OCI-LY7 (cell line): ENCODE results near the gene AUTS2.

Experiments used
- EZH2phosphoT487 ChIP-seq: fragments of 200-600 bp; sonication (generic); IDR thresholded peaks from 2 replicates; pipeline ENCODE4 v1.6.1; 2018; ENCODE audit warnings: low read depth, borderline replicate concordance, mild to moderate bottlenecking, mixed run types, antibody characterized with exemption, low read length, moderate library complexity, mixed read lengths
- TF ChIP-seq, protein P1 (sequence below): fragments of 200-600 bp; sonication (generic); conservative IDR thresholded peaks from 2 replicates; pipeline ENCODE4 v1.5.1; 2014; ENCODE audit warnings: mild to moderate bottlenecking, antibody characterized with exemption, low read length, moderate library complexity, mixed read lengths

DNA sequence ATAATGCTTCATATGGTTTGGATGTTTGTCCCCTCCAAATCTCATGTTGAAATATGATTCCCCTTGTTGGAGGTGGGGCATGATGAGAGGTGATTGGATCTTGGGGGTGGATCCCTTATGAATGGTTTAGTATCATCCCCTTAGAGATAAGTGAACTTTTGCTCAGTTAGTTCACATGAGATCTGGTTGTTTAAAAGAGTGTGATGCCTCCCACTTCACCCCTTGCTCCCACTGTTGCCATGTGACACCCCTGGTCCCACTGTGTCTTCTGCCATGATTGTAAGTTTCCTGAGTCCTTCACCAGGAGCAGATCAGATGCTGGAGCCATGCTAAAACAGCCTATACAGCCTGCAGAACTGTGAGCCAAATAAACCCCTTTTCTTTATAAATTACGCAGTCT, 13.1 kb upstream of the AUTS2 start:
- TF ChIP-seq, protein P1, sequence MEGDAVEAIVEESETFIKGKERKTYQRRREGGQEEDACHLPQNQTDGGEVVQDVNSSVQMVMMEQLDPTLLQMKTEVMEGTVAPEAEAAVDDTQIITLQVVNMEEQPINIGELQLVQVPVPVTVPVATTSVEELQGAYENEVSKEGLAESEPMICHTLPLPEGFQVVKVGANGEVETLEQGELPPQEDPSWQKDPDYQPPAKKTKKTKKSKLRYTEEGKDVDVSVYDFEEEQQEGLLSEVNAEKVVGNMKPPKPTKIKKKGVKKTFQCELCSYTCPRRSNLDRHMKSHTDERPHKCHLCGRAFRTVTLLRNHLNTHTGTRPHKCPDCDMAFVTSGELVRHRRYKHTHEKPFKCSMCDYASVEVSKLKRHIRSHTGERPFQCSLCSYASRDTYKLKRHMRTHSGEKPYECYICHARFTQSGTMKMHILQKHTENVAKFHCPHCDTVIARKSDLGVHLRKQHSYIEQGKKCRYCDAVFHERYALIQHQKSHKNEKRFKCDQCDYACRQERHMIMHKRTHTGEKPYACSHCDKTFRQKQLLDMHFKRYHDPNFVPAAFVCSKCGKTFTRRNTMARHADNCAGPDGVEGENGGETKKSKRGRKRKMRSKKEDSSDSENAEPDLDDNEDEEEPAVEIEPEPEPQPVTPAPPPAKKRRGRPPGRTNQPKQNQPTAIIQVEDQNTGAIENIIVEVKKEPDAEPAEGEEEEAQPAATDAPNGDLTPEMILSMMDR = no peak
- TF ChIP-seq EZH2phosphoT487 = no peak
